Measurements from ENCODE around the gene IER3.

DNA sequence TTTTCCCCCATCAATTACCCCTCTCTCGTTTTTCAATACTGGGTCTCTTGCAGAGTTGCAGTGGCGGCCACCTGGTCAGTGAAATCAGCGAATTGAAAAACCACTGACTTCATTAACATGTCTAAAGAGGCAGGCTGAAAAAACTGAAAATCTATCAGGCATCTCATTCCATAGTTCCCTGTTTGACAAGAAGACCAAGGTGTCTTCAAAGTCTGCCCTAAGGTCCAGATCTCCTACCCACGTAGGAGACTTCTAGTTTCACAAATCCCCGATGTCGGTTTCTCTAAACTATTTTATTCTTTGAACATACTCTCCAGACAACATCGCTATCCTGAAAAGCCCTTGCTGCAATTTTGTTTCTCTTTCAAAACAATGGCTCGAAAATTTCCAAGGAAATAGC is 25.0 kb downstream of the IER3 start:
- TF ChIP-seq JUND (IDR thresholded peaks at IDR 0.05) (no peak), RAD21 (IDR thresholded peaks at IDR 0.05; ENCODE audit: low read length) (no peak), POLR2AphosphoS5 (IDR thresholded peaks at IDR 0.05; ENCODE audit: low read depth, low read length) (no peak)
